Testis (tissue), 2 donors: Measurements from ENCODE around the gene PLXDC2.

Experiments
- CTCF ChIP-seq, 3 experiments: fragments of 450-650 bp in 2 of 3; fragments of 200-600 bp in 1 of 3; sonication (generic) in 1 of 3; IDR thresholded peaks; one replicate each; pipeline ENCODE4 v1.5.1; 2016 to 2019; ENCODE audit warnings: antibody characterized with exemption in 3 of 3, mild to moderate bottlenecking in 2 of 3, moderate library complexity in 1 of 3
- POLR2A ChIP-seq: fragments of 450-650 bp; IDR thresholded peaks from one replicate; pipeline ENCODE4 v1.6.1; 2017; ENCODE audit warnings: antibody characterized with exemption, mild to moderate bottlenecking, moderate library complexity

DNA sequence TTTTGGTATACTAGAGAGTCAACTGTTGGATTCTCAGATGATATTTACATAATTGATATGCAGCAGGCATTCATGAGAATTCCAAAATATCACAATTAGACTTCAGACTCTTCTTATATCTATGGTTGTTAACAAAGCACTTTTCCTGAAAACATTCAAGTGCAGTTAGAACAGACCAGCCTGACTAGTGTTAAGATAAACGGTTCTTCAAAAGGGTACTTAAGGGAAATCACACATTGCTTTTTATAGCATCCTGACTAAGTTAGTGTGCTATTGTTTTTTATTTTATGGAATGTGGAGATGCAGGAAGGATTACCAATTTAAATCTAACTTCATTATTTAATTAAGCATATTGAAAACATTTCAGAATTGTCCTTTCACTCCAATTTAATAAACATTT, 405.1 kb downstream of the PLXDC2 start:
- no peak for TF ChIP-seq CTCF (IDR thresholded peaks at IDR 0.05)
- no peak for TF ChIP-seq POLR2A
